Small intestine (tissue), 7 donors: ENCODE results near the gene NAA40. TPM values are rescaled to one million over a fixed set of nuclear protein-coding genes. Genes with fewer than 3 reads are reported as not detected.
"Not testable (repeated sequence)": the region's sequence is repeated elsewhere in the genome, so short reads cannot be mapped to it uniquely, and the experiment has no call there.

Experiments
- DNase-seq, 2 donors: peaks; one replicate each; pipeline versions ENCODE4 v3.0.0 to v3.0.0-alpha.2; 2013
- FAIRE-seq: peaks from 2 replicates; lab custom pipeline; 2012; peaks lifted over from hg19 to GRCh38; lab: Jason Lieb, UNC
- H3K27ac ChIP-seq, 3 donors: one replicate each; pipeline ENCODE4 v1.5.1; 2013; ENCODE audit warnings: low read length in 2 of 3, mild to moderate bottlenecking in 2 of 3, control low read depth in 1 of 3, inconsistent platforms in 1 of 3, low read depth in 1 of 3, moderate library complexity in 1 of 3
- H3K27me3 ChIP-seq, 3 donors: one replicate each; pipeline ENCODE4 v1.6.1; 2013; ENCODE audit warnings: low read length in 3 of 3, inconsistent platforms in 1 of 3; ENCODE audit not compliant: control insufficient read depth in 3 of 3, insufficient read depth in 3 of 3
- H3K36me3 ChIP-seq, 3 donors: one replicate each; pipeline ENCODE4 v1.6.1; 2013; ENCODE audit warnings: low read length in 3 of 3, inconsistent platforms in 1 of 3, low read depth in 1 of 3, mild to moderate bottlenecking in 1 of 3, moderate library complexity in 1 of 3; ENCODE audit not compliant: control insufficient read depth in 3 of 3, insufficient read depth in 2 of 3
- H3K4me1 ChIP-seq, 3 donors: one replicate each; pipeline ENCODE4 v1.6.1; 2013; ENCODE audit warnings: low read length in 2 of 3, inconsistent platforms in 1 of 3, low read depth in 1 of 3, mild to moderate bottlenecking in 1 of 3, moderate library complexity in 1 of 3; ENCODE audit not compliant: control insufficient read depth in 3 of 3, insufficient read depth in 2 of 3
- H3K4me3 ChIP-seq, 3 donors: one replicate each; pipeline ENCODE4 v1.5.1; 2013; ENCODE audit warnings: low read length in 3 of 3, control low read depth in 1 of 3, inconsistent platforms in 1 of 3, low read depth in 1 of 3, mild to moderate bottlenecking in 1 of 3, moderate library complexity in 1 of 3
- H3K9me3 ChIP-seq, 2 donors: one replicate each; pipeline ENCODE4 v1.6.1; 2013; ENCODE audit warnings: low read depth in 1 of 2, low read length in 1 of 2; ENCODE audit not compliant: control insufficient read depth in 2 of 2, insufficient read depth in 1 of 2
- WGBS, 3 donors: extraction: QIAGEN DNeasy Blood & Tissue Kit; methylation state at CpG; one replicate each; pipeline ENCODE4 v1.1.7; 2013; 5-methylcytosine and 5-hydroxymethylcytosine counted together
- polyA plus RNA-seq, 4 donors: library from polyadenylated mRNA; stranded (reverse) in 3 of 4; unstranded in 1 of 4; fragments of 200-250 nt in 3 of 4; fragments of 120-200 nt in 1 of 4; gene quantifications; one replicate each; pipeline versions ENCODE4 v1.2.1 to v1.2.3, GENCODE V29; 2013
- donor health status: healthy with polysubstance abuse.
- donor health status: control.
- donor health status: control.
- donor health status: Bipolar disorder and iron deficiency.
- donor health status: healthy.

NAA40 gene
- polyA plus RNA-seq, 4 donors = 13.1 to 36.2 (median 18.3) TPM

DNA sequence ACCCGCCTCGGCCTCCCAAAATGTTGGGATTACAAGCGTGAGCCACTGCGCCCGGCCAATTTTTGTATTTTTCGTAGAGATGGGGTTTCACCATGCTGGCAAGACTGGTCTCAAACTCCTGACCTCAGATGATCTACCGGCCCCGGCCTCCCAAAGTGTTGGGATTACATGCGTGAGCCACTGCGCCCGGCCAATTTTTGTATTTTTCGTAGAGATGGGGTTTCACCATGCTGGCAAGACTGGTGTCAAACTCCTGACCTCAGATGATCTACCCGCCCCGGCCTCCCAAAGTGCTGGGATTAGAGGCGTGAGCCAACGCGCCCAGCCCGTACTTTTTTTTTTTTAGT is 35.1 kb downstream of the NAA40 start:
- not testable (repeated sequence) for H3K4me1 ChIP-seq, DNase-seq, FAIRE-seq, H3K4me3 ChIP-seq, H3K9me3 ChIP-seq, H3K27me3 ChIP-seq, H3K27ac ChIP-seq
- peaks cover 0 to 24% (median 0%) of the 10 kb centered on the region in 3 donors for H3K36me3 ChIP-seq
- 55 to 64% (median 58%) methylated on average over 18 of the region's 18 CpGs for WGBS, 3 donors

DNA sequence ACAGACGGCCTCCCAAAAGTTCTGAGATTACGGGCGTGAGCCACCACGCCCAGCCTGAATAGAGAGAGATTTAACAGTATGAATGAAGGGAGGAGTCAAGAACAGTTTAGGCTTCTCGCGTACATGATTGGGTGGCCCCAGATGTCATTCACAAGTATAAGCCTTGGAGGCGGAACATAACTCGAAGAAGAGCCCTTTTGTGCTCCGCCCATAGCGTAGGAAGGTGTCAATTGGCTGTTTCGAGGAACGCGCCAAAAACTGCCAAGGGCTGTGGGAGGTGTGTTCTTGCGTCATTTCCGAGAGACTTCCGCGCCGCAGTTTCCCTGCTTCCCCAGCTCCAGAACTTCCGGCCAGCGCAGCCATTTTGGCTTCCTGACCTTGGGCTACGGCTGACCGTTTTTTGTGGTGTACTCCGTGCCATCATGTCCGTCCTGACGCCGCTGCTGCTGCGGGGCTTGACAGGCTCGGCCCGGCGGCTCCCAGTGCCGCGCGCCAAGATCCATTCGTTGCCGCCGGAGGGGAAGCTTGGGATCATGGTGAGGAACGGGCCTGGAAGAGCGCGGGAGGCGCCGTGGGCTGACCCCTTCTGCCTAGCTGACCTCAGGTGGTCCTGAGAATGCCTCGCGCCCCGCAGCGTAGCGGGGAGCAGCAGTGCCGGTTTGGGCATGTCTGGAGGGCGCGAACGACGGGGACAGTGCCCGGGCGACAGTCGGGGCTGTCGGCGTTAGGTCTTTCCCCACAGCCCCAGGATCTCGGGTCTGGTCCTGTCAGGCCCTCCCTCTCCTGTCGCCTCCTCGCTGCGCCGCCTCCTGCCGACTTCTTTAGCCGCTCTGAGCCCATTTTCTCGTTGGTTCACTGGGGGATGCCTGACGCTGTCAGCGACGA is 35.7 kb downstream of the NAA40 start, which contains the start of gene COX8A:
COX8A (plus strand) TSS at position 362 of the 885 bp plus-strand sequence; CDS start at position 423, 61 bp downstream.
- Histone ChIP-seq H3K36me3 (peaks cover 0 to 30% (median 0%) of the 10 kb centered on the region in 3 donors), H3K9me3 (peaks cover 0 to 2% of the 10 kb centered on the region in 2 donors), H3K4me3 (peak within 1 kb of the TSS; percentile 73 to 100 (median 90)), H3K27ac (peak within 1 kb of the TSS; percentile 92 to 99 (median 97)), H3K4me1 (peaks cover 0 to 8% (median 8%) of the 10 kb centered on the region in 3 donors), H3K27me3 (no peaks in the 10 kb centered on the region)
- 0% methylated on average over 62 to 67 of the region's 67 CpGs for WGBS, 3 donors
- FAIRE-seq (peak; percentile 41), DNase-seq (peak; percentile 99 to 100)

DNA sequence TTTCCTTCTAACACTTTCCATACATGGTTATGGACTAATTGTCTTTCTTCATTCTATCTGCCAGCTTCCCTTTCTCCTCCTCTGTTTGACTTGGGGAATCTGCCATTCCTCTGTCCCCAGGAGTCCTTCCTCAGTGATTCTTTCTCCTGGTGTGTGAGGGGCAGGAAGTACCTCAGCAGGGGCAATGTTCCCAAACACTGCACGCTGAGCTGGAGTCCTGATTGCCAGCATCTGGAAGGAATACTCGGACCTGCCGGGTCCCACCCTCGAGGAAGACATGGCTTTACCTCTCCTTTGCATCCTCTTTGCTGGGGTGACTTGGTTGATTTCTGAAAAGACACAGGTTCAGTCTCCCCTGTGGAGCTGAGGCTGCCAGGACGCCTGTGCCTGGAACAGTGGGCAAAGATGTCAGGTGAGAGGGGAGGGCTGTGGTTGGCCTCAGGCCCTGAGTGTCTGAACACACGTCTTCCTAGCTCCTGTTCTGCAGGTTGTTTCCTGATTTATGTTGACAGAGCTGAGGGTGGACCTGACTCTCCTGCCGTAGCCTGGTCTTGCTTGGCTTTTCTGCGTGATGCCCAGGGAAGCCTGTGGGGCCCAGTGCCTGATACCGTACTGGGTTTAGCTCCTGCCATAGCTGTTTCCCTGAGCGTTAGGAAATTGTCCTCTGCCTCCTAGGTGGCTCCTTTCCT is 39.9 kb downstream of the NAA40 start:
- peaks cover 0 to 41% (median 0%) of the 10 kb centered on the region in 3 donors for H3K36me3 ChIP-seq
- DNase-seq (no peak), FAIRE-seq (no peak)
- no peaks in the 10 kb centered on the region for H3K27me3 ChIP-seq
- WGBS, 3 donors = 76 to 77% (median 76%) methylated on average over 10 of the region's 10 CpGs
- H3K4me1 ChIP-seq = peaks cover 0 to 8% (median 8%) of the 10 kb centered on the region in 3 donors
- no peak overlapping the region for H3K27ac ChIP-seq
- no peak overlapping the region for H3K4me3 ChIP-seq
- H3K9me3 ChIP-seq = peaks cover 0 to 2% of the 10 kb centered on the region in 2 donors

DNA sequence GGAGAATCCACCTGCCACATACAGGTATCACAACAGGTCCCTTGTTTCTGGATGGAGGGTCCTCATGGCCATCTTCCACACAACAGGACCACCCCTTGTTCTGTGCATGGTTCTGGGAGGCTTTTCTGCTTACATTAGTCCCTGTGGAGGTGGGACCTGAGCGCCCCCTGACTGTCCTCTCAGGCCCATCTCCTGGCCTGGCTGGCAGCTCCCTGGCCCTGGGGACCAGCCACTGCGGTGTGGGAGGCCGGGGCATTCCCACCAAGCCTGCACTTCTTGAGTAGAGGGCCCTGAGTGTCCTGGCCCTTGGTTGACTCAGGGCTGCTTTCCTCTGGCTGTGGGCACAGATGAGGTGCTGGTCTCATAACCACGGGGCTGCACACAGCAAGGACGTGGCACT is 40.6 kb downstream of the NAA40 start:
- Histone ChIP-seq H3K27me3 (no peaks in the 10 kb centered on the region), H3K4me3 (no peak overlapping the region), H3K36me3 (peaks cover 0 to 41% (median 0%) of the 10 kb centered on the region in 3 donors), H3K27ac (no peak overlapping the region), H3K9me3 (no peaks in the 10 kb centered on the region), H3K4me1 (peaks cover 0 to 8% (median 8%) of the 10 kb centered on the region in 3 donors)
- DNase-seq (no peak), FAIRE-seq (no peak)
- 91 to 98% (median 97%) methylated on average over 5 of the region's 5 CpGs for WGBS, 3 donors

DNA sequence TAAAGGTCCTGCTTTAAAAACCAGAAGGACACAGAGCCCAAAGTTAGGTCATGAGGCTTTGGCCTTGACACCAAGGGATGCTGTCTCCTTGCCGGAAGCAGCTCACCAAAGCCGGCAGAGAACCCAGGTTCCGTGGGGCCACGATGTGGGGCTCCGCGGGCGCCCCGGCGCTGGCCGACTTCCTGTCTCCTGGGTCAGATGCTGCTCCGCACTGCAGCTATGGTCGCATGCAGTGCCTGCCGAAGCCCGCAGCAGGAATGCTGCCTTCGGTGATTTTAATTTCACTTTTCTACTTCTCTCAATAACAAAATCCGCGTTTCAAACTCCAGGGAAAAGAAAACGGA is 47.0 kb downstream of the NAA40 start:
- Histone ChIP-seq H3K36me3 (peaks cover 0 to 41% (median 0%) of the 10 kb centered on the region in 3 donors), H3K27ac (peak overlapping the region; percentile 13 to 95 (median 92)), H3K4me3 (peak overlapping the region; percentile 81 to 96 (median 91)), H3K9me3 (no peaks in the 10 kb centered on the region), H3K4me1 (peaks cover 0 to 15% (median 5%) of the 10 kb centered on the region in 3 donors), H3K27me3 (no peaks in the 10 kb centered on the region)
- 1% methylated on average over 18 of the region's 18 CpGs for WGBS, 3 donors
- FAIRE-seq (no peak), DNase-seq (peak in 1 of 2 donors; percentile 44)

DNA sequence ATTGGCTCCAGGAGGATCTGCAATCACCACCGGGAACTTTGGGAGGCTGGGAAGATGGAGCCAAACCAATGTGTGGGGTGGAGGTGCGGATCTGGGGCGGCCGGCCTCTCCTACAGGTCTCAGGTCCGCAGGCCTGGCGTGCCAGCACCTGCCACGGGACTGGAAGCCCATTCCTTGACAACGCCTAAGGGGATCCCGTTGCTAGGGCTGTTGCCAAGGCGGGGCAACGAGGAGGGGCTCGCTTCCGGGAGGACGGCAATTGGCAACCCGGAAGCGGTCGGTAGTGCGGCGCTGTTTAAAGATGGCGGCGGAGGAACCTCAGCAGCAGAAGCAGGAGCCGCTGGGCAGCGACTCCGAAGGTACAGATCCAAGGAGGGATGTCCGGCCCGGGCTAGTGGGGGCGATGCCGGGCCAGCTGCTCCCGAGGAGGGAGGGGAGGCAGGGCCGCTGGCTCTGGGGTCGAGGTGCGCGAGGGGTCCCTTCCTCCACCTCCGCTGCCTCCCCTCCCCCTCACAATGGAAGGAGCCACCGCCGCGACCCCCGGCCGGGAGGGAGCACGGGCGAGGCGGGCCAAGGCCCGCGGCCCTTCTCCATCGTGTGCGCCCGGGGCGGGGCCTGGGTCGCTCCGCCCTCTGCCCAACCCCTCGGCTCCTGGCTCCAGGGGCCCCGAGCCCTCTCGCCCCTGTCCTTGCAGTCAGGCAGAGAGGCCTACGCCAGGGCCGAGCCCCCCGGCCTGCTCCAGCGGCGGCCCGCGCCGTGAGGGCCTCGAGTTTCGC is 47.5 kb downstream of the NAA40 start, which contains the start of gene OTUB1:
OTUB1 (plus strand) TSS at position 283 of the 776 bp plus-strand sequence; CDS start at position 302, 19 bp downstream.
- no peaks in the 10 kb centered on the region for H3K27me3 ChIP-seq
- WGBS, 3 donors = 0 to 1% (median 0%) methylated on average over 44 to 63 of the region's 63 CpGs
- no peaks in the 10 kb centered on the region for H3K9me3 ChIP-seq
- H3K27ac ChIP-seq = peak within 1 kb of the TSS; percentile 27 to 95 (median 92)
- peaks cover 0 to 42% (median 0%) of the 10 kb centered on the region in 3 donors for H3K36me3 ChIP-seq
- peak; percentile 90 to 95 for DNase-seq
- FAIRE-seq = no peak
- peaks cover 0 to 15% (median 5%) of the 10 kb centered on the region in 3 donors for H3K4me1 ChIP-seq
- H3K4me3 ChIP-seq = peak within 1 kb of the TSS; percentile 81 to 96 (median 91)

DNA sequence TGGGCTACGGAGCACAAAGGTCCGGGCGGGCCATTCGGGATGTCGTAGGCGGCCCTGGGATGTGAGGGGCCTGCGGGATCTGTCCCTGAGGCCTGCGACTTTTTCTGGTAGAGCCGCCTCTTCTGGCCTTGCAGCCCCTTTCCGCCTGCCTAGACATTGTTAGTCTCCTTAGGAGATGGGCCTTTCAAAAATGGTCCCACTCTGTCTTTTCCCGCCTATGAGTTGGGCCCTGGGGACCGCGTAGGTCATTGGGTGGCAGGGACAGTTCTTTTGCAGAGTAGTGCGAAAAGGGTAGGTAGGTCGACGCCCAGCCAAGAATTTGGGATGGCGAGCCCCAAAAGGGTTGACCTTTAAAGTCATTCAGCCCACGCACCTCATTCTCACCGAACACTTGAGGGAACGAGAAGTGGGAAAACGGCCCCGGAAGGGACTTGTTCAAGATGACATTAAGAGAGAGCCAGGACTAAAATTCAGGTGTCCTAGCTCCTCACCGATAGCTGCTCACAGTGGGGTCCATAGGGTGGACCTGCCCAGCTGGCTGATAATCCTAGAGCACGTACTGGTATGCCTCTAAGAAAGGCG is 48.2 kb downstream of the NAA40 start:
- Histone ChIP-seq H3K4me1 (peaks cover 0 to 15% (median 5%) of the 10 kb centered on the region in 3 donors), H3K9me3 (no peaks in the 10 kb centered on the region), H3K27me3 (no peaks in the 10 kb centered on the region), H3K4me3 (peak overlapping the region; percentile 81 to 96 (median 91)), H3K36me3 (peaks cover 0 to 46% (median 0%) of the 10 kb centered on the region in 3 donors), H3K27ac (peak overlapping the region in 1 of 3 donors; percentile 92)
- no peak for FAIRE-seq
- no peak for DNase-seq
- 32 to 38% (median 36%) methylated on average over 25 of the region's 25 CpGs for WGBS, 3 donors
